Activated CD4-positive, alpha-beta T cell treated with anti-CD3 and anti-CD28 coated beads, Interleukin-2, amount 10 ng/mL, durations not matched to agents 7 days and 5 days (primary cell): ENCODE data around the gene CSRNP2. TPM values are rescaled to one million over a fixed set of nuclear protein-coding genes. Genes with fewer than 3 reads are reported as not detected.
"Not testable (repeated sequence)": the region's sequence is repeated elsewhere in the genome, so short reads cannot be mapped to it uniquely, and the experiment has no call there.

Experiments
- CTCF ChIA-PET: fragments of 350-600 bp; sonication (Branson Sonifier 250); formaldehyde crosslinking; loops from one replicate; lab custom pipeline; 2021; ENCODE audit warnings: antibody characterized with exemption; lab: Charles Lee
- POLR2A ChIA-PET: fragments of 350-600 bp; sonication (Branson Sonifier 250); formaldehyde crosslinking; loops from one replicate; lab custom pipeline; 2021; ENCODE audit warnings: antibody characterized with exemption; lab: Charles Lee
- DNase-seq: peaks from one replicate; pipeline ENCODE4 v3.0.0-alpha.2; 2020
- H3K27ac Mint-ChIP-seq: one replicate; pipeline ENCODE4 v1.8.0; 2021; ENCODE audit warnings: mild to moderate bottlenecking, moderate library complexity, mixed read lengths
- H3K27me3 Mint-ChIP-seq: one replicate; pipeline ENCODE4 v1.8.0; 2021; ENCODE audit warnings: mixed read lengths
- H3K36me3 Mint-ChIP-seq: one replicate; pipeline ENCODE4 v1.8.0; 2021; ENCODE audit warnings: low read depth, mixed read lengths
- H3K4me1 Mint-ChIP-seq: one replicate; pipeline ENCODE4 v1.8.0; 2021; ENCODE audit warnings: mixed read lengths
- H3K4me3 Mint-ChIP-seq: one replicate; pipeline ENCODE4 v1.8.0; 2021; ENCODE audit warnings: mild to moderate bottlenecking, moderate library complexity, mixed read lengths
- H3K9me3 Mint-ChIP-seq: one replicate; pipeline ENCODE4 v1.8.0; 2021; ENCODE audit warnings: mixed read lengths
- total RNA-seq, 2 experiments: library from RNA; stranded (reverse); gene quantifications; one replicate each; pipeline ENCODE4 v1.2.3, GENCODE V29; 2021

Gene CSRNP2
- total RNA-seq, 2 experiments from 2014 or later = 13.6 to 17.0 TPM

DNA sequence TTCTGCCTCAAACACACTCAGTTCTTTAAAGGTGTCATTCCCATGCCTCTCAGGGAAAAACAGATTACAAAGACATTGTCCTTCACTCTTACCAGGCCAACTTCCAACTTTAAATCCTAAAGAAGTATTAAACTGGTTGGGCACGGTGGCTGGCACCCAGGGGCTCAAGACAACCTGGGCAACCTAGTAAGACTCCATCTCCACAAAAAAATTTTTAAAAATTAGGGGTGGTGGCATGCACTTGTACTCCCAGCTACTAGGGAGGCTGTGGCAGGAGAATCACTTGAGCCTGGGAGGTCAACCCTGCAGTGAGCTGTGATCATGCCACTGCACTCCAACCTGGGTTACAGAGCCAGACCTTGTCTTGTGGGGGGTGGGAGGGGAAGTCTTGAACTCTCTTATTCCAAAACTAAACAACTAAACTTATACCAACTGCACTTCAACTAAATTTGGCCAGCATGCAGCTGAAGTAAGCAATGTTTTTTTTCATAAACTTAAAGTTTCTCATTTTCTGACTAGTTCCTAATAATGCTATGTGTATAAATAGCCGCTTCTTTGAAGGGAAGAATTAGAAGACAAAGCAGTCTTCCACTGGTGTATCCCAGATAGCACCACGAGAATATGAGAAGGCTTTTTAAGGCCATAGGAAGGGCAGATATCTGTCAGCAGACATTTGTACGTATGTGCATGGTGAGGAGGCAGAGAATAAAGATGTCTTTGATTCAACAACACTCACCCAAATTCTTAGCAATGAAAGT lies 59.6 kb downstream of the CSRNP2 start:
- peak overlapping the region; percentile 89 for H3K4me3 Mint-ChIP-seq
- H3K27me3 Mint-ChIP-seq = peaks cover 3% of the 10 kb centered on the region
- ChIA-PET POLR2A (no interaction called here), CTCF (interaction anchor here (1.2 kb wide), 1 partner anchor 11 kb away, joined by 3 read pairs; no protein-coding TSS in a partner anchor)
- H3K27ac Mint-ChIP-seq = peak overlapping the region; percentile 96
- H3K4me1 Mint-ChIP-seq = peaks cover 68% of the 10 kb centered on the region
- no peak for DNase-seq
- H3K36me3 Mint-ChIP-seq = peaks cover 5% of the 10 kb centered on the region
- no peaks in the 10 kb centered on the region for H3K9me3 Mint-ChIP-seq

DNA sequence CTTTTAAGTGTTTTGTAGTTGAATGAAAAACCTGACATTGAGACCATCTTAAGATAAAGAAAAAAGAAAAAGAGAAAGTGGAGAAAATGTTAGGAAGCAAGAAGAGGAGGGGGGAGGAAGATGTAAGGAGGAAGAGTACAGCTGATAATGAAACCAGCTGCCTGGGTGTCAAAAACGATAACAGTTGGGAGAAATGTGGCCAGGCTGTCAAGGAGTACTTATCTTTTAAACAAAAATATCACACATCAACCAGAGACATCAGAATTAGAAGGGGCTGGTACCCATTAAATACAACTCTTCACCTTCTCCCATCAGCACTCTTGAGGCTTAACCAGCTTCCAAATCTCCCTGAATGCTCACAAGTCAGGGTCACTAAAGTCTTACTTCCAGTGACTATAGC lies 61.7 kb downstream of the CSRNP2 start:
- Mint-ChIP-seq H3K27me3 (no peaks in the 10 kb centered on the region), H3K4me3 (peak overlapping the region; percentile 50), H3K36me3 (peaks cover 5% of the 10 kb centered on the region), H3K4me1 (peaks cover 56% of the 10 kb centered on the region), H3K9me3 (no peaks in the 10 kb centered on the region), H3K27ac (peak overlapping the region; percentile 71)
- CTCF ChIA-PET = interaction anchor here (0.5 to 1.1 kb wide), 5 partner anchors 35 to 297 kb away, joined by 3 read pairs; no protein-coding TSS in a partner anchor
- no peak for DNase-seq
- POLR2A ChIA-PET = interaction anchor here (0.6 kb wide), 1 partner anchor 62 kb away, joined by 4 read pairs; no protein-coding TSS in a partner anchor

DNA sequence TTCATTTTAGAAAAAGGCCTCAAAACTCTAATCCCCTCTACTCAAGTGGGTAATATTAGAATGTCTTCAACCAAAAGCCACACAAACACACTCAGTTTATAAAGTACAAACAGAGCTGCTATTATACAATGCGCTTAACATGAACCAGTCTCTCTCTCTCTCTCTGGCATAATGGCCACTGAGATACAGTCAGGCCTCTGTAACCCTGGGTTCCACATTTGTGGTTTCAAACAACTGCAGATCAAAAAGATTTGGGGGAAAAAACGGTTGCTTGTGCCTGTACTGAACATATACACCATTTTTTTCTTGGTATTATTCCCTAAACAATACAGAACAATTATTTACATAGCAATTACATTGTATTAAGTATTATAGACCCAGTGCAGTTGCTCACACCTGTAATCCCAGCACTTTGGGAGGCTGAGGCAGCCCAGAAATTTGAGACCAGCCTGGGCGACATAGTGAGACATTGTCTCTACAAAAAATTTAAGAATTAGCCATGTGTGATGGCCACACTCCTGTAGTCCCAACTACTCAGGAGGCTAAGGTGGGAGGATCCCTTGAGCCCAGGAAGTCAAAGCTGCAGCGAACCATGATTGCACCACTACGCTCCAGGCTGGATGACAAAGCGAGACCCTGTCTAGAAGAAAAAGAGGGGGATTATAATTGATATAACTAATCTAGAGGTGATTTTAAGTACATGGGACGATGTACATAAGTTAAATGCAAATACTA lies 62.8 kb downstream of the CSRNP2 start:
- ChIA-PET CTCF (interaction anchor here (1.1 kb wide), 1 partner anchor 35 kb away, joined by 3 read pairs; no protein-coding TSS in a partner anchor), POLR2A (no interaction called here)
- peaks cover 54% of the 10 kb centered on the region for H3K4me1 Mint-ChIP-seq
- no peaks in the 10 kb centered on the region for H3K27me3 Mint-ChIP-seq
- H3K9me3 Mint-ChIP-seq = no peaks in the 10 kb centered on the region
- H3K4me3 Mint-ChIP-seq = no peak overlapping the region
- peaks cover 5% of the 10 kb centered on the region for H3K36me3 Mint-ChIP-seq
- no peak overlapping the region for H3K27ac Mint-ChIP-seq
- no peak for DNase-seq

DNA sequence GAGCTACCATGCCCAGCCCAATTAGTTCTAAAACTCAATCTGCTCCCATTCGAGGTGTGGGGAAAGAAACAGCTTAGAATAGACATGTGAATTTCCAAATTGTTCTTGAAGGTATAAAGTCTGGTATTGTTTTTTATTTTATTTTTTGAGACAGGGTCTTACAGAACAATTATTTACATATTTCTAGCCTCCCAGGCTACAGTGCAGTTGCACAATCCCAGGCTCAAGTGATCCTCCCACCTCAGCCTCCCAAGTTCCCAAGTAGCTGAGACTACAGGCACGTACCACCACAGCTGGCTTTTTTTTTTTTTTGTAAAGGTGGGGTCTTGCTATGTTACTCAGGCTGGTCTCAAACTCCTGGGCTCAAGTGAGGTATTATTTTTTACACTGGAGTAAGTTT lies 63.5 kb downstream of the CSRNP2 start:
- H3K4me3 Mint-ChIP-seq = no peak overlapping the region
- no peaks in the 10 kb centered on the region for H3K27me3 Mint-ChIP-seq
- POLR2A ChIA-PET = interaction anchor here (0.6 kb wide), 1 partner anchor 364 kb away, joined by 4 read pairs; no protein-coding TSS in a partner anchor
- no peaks in the 10 kb centered on the region for H3K9me3 Mint-ChIP-seq
- H3K36me3 Mint-ChIP-seq = peaks cover 5% of the 10 kb centered on the region
- CTCF ChIA-PET = interaction anchor here (1.0 to 1.9 kb wide), 2 partner anchors 10 to 21 kb away, joined by 4 to 6 read pairs; no protein-coding TSS in a partner anchor
- no peak overlapping the region for H3K27ac Mint-ChIP-seq
- peaks cover 50% of the 10 kb centered on the region for H3K4me1 Mint-ChIP-seq
- no peak for DNase-seq

DNA sequence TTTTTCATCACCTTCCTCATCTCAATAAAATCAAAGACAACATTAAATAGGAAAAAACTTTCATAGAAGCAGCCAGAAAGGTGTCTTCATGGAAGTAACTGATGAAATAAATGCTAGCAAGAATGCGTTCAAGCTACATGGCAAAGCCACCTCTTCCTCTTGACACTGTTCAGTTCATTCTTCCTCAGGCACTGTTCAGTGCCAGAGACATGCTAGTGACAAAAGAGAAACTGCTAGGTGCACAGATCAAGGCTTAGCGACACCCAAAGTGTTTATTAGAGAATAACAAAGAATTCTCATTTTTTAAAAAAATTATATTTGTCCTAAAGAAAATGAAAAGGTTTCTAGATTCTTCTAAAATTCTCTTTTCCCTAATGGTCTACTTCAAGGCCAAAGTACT lies 64.4 kb downstream of the CSRNP2 start:
- no peak overlapping the region for H3K27ac Mint-ChIP-seq
- CTCF ChIA-PET = interaction anchor here (1.9 to 2.1 kb wide), 2 partner anchors 10 to 20 kb away, joined by 6 to 10 read pairs; no protein-coding TSS in a partner anchor

DNA sequence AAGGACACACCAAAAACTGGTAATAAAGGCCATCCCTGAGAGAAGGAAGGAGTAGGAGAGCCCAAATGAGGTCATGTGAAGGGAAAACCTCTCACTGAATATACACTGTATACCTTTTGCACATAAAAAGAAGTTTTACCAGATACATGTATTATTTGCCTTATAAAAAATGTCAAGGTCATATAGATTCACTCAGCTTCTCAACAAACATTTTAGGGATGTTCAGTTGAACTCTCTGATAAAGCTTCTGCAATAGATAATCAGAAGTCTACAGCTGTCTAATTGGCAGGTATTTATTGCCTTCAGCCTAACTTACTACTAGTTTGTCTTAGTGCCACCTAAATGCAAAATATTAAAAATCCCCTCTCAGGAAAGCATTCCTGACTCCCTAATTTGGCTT lies 65.9 kb downstream of the CSRNP2 start:
- no peaks in the 10 kb centered on the region for H3K9me3 Mint-ChIP-seq
- POLR2A ChIA-PET = no interaction called here

More for the DNA sequence above, 64.4 kb downstream of the CSRNP2 start:
- no peak for DNase-seq
- no peak overlapping the region for H3K4me3 Mint-ChIP-seq
- no peaks in the 10 kb centered on the region for H3K27me3 Mint-ChIP-seq
- H3K36me3 Mint-ChIP-seq = peaks cover 2% of the 10 kb centered on the region
- H3K9me3 Mint-ChIP-seq = no peaks in the 10 kb centered on the region
- POLR2A ChIA-PET = no interaction called here
- peaks cover 41% of the 10 kb centered on the region for H3K4me1 Mint-ChIP-seq

DNA sequence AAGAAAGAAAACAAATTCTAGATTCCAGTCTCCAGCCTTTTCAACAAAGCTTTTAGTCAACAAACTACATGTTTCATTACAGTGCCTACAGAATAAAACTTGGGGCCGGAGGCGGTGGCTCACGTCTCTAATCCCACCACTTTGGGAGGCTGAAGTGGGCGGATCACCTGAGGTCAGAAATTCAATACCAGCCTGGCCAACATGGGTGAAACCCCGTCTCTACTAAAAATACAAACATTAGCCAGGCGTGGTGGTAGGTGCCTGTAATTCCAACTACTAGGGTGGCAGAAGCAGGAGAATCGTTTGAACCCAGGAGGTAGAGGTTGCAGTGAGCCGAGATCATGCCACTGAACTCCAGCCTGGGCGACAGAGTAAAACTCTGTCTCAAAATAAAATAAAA lies 68.9 kb downstream of the CSRNP2 start:
- H3K27me3 Mint-ChIP-seq, H3K4me3 Mint-ChIP-seq, CTCF ChIA-PET, H3K9me3 Mint-ChIP-seq, H3K27ac Mint-ChIP-seq, POLR2A ChIA-PET, H3K36me3 Mint-ChIP-seq, DNase-seq: not testable (repeated sequence)
- peaks cover 33% of the 10 kb centered on the region for H3K4me1 Mint-ChIP-seq

More for the DNA sequence above, 65.9 kb downstream of the CSRNP2 start:
- peaks cover 41% of the 10 kb centered on the region for H3K4me1 Mint-ChIP-seq
- DNase-seq = no peak
- H3K27me3 Mint-ChIP-seq = no peaks in the 10 kb centered on the region
- H3K36me3 Mint-ChIP-seq = peaks cover 2% of the 10 kb centered on the region
- no peak overlapping the region for H3K4me3 Mint-ChIP-seq
- H3K27ac Mint-ChIP-seq = no peak overlapping the region
- CTCF ChIA-PET = interaction anchor here (1.3 to 2.1 kb wide), 2 partner anchors 9 to 11 kb away, joined by 3 to 10 read pairs; partner anchors contain the start of gene SLC11A2

DNA sequence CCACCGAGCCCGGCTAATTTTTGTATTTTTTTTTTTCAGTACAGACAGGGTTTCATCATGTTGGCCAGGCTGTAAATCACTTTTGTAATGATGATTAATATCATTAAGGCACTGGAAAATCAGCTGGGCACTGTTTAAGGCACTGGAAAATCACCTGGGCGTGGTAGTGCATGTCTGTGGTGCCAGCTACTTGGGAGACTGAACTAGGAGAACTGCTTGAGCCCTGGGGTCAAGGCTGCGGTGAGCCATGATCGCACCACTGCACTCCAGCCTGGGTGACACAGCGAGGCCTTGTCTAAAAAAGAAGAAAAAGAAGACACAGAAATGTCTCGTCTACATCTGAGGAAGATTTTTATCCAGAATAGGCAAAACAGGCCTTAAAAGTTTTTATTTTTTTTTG lies 70.0 kb downstream of the CSRNP2 start:
- H3K27ac Mint-ChIP-seq = no peak overlapping the region
- no peaks in the 10 kb centered on the region for H3K9me3 Mint-ChIP-seq
- no peak overlapping the region for H3K4me3 Mint-ChIP-seq
- H3K36me3 Mint-ChIP-seq = peaks cover 4% of the 10 kb centered on the region
- no peak for DNase-seq
- ChIA-PET POLR2A (interaction anchor here (0.6 to 0.7 kb wide), 2 partner anchors 110 to 182 kb away, joined by 4 to 6 read pairs; no protein-coding TSS in a partner anchor), CTCF (interaction anchor here (0.6 kb wide), 1 partner anchor 328 kb away, joined by 3 read pairs; no protein-coding TSS in a partner anchor)
- no peaks in the 10 kb centered on the region for H3K27me3 Mint-ChIP-seq
- H3K4me1 Mint-ChIP-seq = peaks cover 38% of the 10 kb centered on the region

DNA sequence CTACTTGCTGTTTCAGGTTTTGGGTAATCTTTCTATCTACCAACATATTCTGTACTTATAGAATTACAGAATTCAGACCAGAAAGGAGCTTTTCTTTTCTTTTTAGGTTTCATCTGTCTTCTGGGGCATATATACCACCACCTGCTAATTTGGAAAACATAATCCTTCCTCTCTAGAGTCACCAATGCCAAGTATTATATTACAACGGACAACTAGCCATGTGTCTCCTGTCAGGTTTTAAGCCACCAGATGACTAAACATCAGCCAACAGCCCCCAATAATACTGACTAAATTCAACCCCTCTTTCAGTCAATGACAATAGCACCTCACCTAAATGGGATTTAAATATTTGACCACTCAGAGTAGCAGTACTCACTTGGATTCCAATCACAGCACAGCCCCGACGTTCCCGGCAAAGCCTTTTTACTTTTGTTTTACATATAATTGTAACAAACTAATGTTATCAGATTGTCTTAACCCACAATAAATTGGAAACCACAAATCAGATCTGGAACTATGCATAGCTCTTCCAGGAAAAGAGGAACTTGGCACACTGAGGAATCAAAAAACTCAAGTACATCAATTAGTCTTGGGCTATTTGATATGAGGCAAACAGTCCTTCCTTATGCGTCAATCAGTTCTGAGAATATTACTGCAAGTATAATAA lies 70.7 kb downstream of the CSRNP2 start:
- DNase-seq = no peak
- Mint-ChIP-seq H3K27ac (no peak overlapping the region), H3K9me3 (no peaks in the 10 kb centered on the region), H3K27me3 (no peaks in the 10 kb centered on the region), H3K36me3 (peaks cover 5% of the 10 kb centered on the region), H3K4me1 (peaks cover 38% of the 10 kb centered on the region), H3K4me3 (no peak overlapping the region)
- ChIA-PET CTCF (interaction anchor here (0.6 to 0.8 kb wide), 2 partner anchors 11 to 328 kb away, joined by 3 read pairs; no protein-coding TSS in a partner anchor), POLR2A (interaction anchor here (0.6 to 0.7 kb wide), 2 partner anchors 111 to 181 kb away, joined by 4 to 6 read pairs; no protein-coding TSS in a partner anchor)

DNA sequence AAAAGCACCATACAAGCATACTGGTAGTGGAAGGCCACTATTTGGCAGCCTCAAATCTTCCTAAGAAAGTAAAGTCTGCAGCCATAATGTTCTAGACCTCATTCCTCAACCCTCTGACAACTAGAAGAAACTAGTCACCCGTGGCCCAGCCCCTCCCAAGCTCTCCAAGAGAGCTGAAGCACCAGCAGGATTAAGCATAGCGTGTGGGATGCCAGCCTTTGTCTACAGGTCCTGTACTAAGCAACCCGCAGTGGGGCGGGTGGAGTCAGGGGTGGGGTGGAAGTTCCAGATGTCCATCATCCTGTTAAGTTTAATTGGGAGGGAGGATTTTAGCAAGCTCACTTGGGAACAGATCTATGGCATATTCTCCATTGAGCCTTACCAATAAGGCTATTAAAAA lies 71.4 kb downstream of the CSRNP2 start:
- POLR2A ChIA-PET = no interaction called here

More for the DNA sequence above, 71.4 kb downstream of the CSRNP2 start:
- Mint-ChIP-seq H3K4me3 (no peak overlapping the region), H3K27ac (no peak overlapping the region), H3K9me3 (no peaks in the 10 kb centered on the region), H3K4me1 (peaks cover 38% of the 10 kb centered on the region), H3K27me3 (no peaks in the 10 kb centered on the region), H3K36me3 (peaks cover 12% of the 10 kb centered on the region)
- CTCF ChIA-PET = interaction anchor here (0.6 kb wide), 1 partner anchor 26 kb away, joined by 3 read pairs; no protein-coding TSS in a partner anchor
- DNase-seq = no peak
